T-cell (primary cell): ENCODE measurements around the gene TLK1. TPM values are rescaled to one million over a fixed set of nuclear protein-coding genes. Genes with fewer than 3 reads are reported as not detected.

Experiments
- ATAC-seq, 4 experiments: fragments of 200-7000 bp in 3 of 4; fragments of 150-1000 bp in 1 of 4; cut with Tn5 transposase; replicated peaks in 1 of 4; 1 replicate in 3 of 4; 2 replicates in 1 of 4; pipeline ENCODE4 v1.10.0; 2021; ENCODE audit warnings: moderate library complexity in 3 of 4, mild to moderate bottlenecking in 2 of 4, moderate number of reproducible peaks in 1 of 4
- CTCF ChIA-PET, 2 donors: fragments of 300-600 bp; sonication (Branson Sonifier 250); formaldehyde crosslinking; loops; one replicate each; lab custom pipeline; 2022; ENCODE audit warnings: antibody characterized with exemption in 2 of 2; lab: Charles Lee
- POLR2A ChIA-PET, 2 donors: fragments of 300-600 bp; sonication (Branson Sonifier 250); formaldehyde crosslinking; loops; one replicate each; lab custom pipeline; 2022; ENCODE audit warnings: antibody characterized with exemption in 2 of 2; lab: Charles Lee
- DNase-seq, 35 experiments: peaks; one replicate each; pipeline versions ENCODE4 v3.0.0 to v3.0.0-alpha.2; 2013 to 2023
- H3K27ac ChIP-seq: one replicate; pipeline ENCODE4 v1.5.1; 2013; ENCODE audit warnings: low read length
- H3K27me3 ChIP-seq, 2 experiments: replicated peaks in 1 of 2; 1 replicate in 1 of 2; 2 replicates in 1 of 2; pipeline versions ENCODE4 v1.6.1 to v1.7.0; 2013; ENCODE audit warnings: low read length in 1 of 2, mixed read lengths in 1 of 2; ENCODE audit not compliant: control insufficient read depth in 2 of 2, insufficient read depth in 2 of 2; ENCODE audit errors: extremely low read depth in 1 of 2
- H3K36me3 ChIP-seq, 2 donors: 1 replicate in 1 of 2; 2 replicates in 1 of 2; pipeline versions ENCODE4 v1.6.1 to v1.7.0; 2013; ENCODE audit warnings: low read length in 1 of 2; ENCODE audit not compliant: control insufficient read depth in 2 of 2, insufficient read depth in 1 of 2; ENCODE audit errors: extremely low read depth in 1 of 2
- H3K4me1 ChIP-seq, 2 experiments: 1 replicate in 1 of 2; 2 replicates in 1 of 2; pipeline versions ENCODE4 v1.6.1 to v1.7.0; 2013; ENCODE audit warnings: low read length in 2 of 2, mixed read lengths in 1 of 2; ENCODE audit not compliant: insufficient read depth in 2 of 2, control insufficient read depth in 1 of 2; ENCODE audit errors: extremely low read depth in 1 of 2
- H3K4me3 ChIP-seq, 2 donors: 1 replicate in 1 of 2; 2 replicates in 1 of 2; pipeline versions ENCODE4 v1.5.1 to v1.7.0; 2013; ENCODE audit warnings: mild to moderate bottlenecking in 2 of 2, low read length in 1 of 2, moderate library complexity in 1 of 2; ENCODE audit not compliant: control insufficient read depth in 1 of 2; ENCODE audit errors: extremely low read depth in 1 of 2
- H3K9me3 ChIP-seq: 2 replicates; pipeline ENCODE4 v1.7.0; 2013
- H3K27ac Mint-ChIP-seq, 2 donors: one replicate each; pipeline ENCODE4 v1.8.0; 2020 to 2021; ENCODE audit warnings: mild to moderate bottlenecking in 2 of 2, mixed read lengths in 2 of 2
- H3K27me3 Mint-ChIP-seq, 2 donors: one replicate each; pipeline ENCODE4 v1.8.0; 2021 to 2022; ENCODE audit warnings: mixed read lengths in 2 of 2
- H3K36me3 Mint-ChIP-seq: one replicate; pipeline ENCODE4 v1.8.0; 2021; ENCODE audit warnings: mixed read lengths
- H3K4me1 Mint-ChIP-seq, 3 donors: one replicate each; pipeline ENCODE4 v1.8.0; 2020 to 2022; ENCODE audit warnings: mixed read lengths in 3 of 3, mild to moderate bottlenecking in 1 of 3
- H3K4me3 Mint-ChIP-seq, 3 donors: one replicate each; pipeline ENCODE4 v1.8.0; 2020 to 2022; ENCODE audit warnings: mild to moderate bottlenecking in 3 of 3, mixed read lengths in 3 of 3, moderate library complexity in 3 of 3
- H3K9me3 Mint-ChIP-seq, 3 donors: one replicate each; pipeline ENCODE4 v1.8.0; 2020 to 2022; ENCODE audit warnings: mixed read lengths in 3 of 3
- WGBS: methylation state at CpG from one replicate; pipeline ENCODE4 v1.1.5; 2013; ENCODE audit warnings: missing lambda C conversion rate; ENCODE audit not compliant: insufficient coverage; 5-methylcytosine and 5-hydroxymethylcytosine counted together
- total RNA-seq, 35 experiments: library from RNA in 6 of 35; stranded (reverse) in 6 of 35; fragments of 120-200 nt in 1 of 35; gene quantifications; one replicate each; pipeline versions ENCODE4 v1.2.1 to v1.2.4 and lab custom pipeline; 2013 to 2026

TLK1 gene
- total RNA-seq, 5 donors from 2014 or later (not counting 1 experiment from before 2014, with no cell fraction given), result 112 to 129 (median 120) TPM

GRCh38 chr2:171201767-171202166 is 41.1 kb upstream of the TLK1 start:
- H3K36me3 ChIP-seq, result no peaks in the 10 kb centered on the region
- WGBS, result 100% methylated on average over 3 of the region's 4 CpGs
- no peak overlapping the region for H3K27ac ChIP-seq
- ChIA-PET POLR2A (interaction anchor here in 1 of 2 donors (0.7 kb wide), 1 partner anchor 58 kb away, joined by 3 read pairs; no protein-coding TSS in a partner anchor), CTCF (no interaction called here)
- no peaks in the 10 kb centered on the region for H3K4me1 ChIP-seq
- H3K4me1 Mint-ChIP-seq, result no peaks in the 10 kb centered on the region
- no peaks in the 10 kb centered on the region for H3K36me3 Mint-ChIP-seq
- H3K9me3 ChIP-seq, result no peaks in the 10 kb centered on the region
- no peak overlapping the region for H3K4me3 Mint-ChIP-seq
- H3K27me3 ChIP-seq, result peaks cover 0 to 3% of the 10 kb centered on the region in 2 experiments
- ATAC-seq (no peak), DNase-seq (no peak)
- no peak overlapping the region for H3K27ac Mint-ChIP-seq
- H3K27me3 Mint-ChIP-seq, result no peaks in the 10 kb centered on the region
- H3K4me3 ChIP-seq, result no peak overlapping the region
- H3K9me3 Mint-ChIP-seq, result no peaks in the 10 kb centered on the region

- no peaks in the 10 kb centered on the region for H3K4me1 Mint-ChIP-seq
- no peak overlapping the region for H3K27ac Mint-ChIP-seq
- Histone ChIP-seq H3K4me1 (no peaks in the 10 kb centered on the region), H3K27me3 (peaks cover 0 to 3% of the 10 kb centered on the region in 2 experiments), H3K27ac (no peak overlapping the region), H3K9me3 (no peaks in the 10 kb centered on the region), H3K36me3 (no peaks in the 10 kb centered on the region), H3K4me3 (no peak overlapping the region)
- H3K36me3 Mint-ChIP-seq, result no peaks in the 10 kb centered on the region
- ChIA-PET POLR2A (interaction anchor here in 1 of 2 donors (0.7 kb wide), 1 partner anchor 58 kb away, joined by 3 read pairs; no protein-coding TSS in a partner anchor), CTCF (no interaction called here)
- WGBS, result no CpG with 5 or more reads among the region's 1 CpG
- H3K27me3 Mint-ChIP-seq, result no peaks in the 10 kb centered on the region
- H3K9me3 Mint-ChIP-seq, result no peaks in the 10 kb centered on the region
- H3K4me3 Mint-ChIP-seq, result no peak overlapping the region
- DNase-seq, result no peak
- no peak for ATAC-seq
Observed at GRCh38 chr2:171201271-171201670, 40.6 kb upstream of the TLK1 start.

GRCh38 chr2:171200469-171200868 is 39.8 kb upstream of the TLK1 start:
- Mint-ChIP-seq H3K4me1 (peaks cover 0 to 1% (median 0%) of the 10 kb centered on the region in 3 donors), H3K27me3 (no peaks in the 10 kb centered on the region), H3K9me3 (no peaks in the 10 kb centered on the region), H3K36me3 (no peaks in the 10 kb centered on the region), H3K27ac (no peak overlapping the region), H3K4me3 (no peak overlapping the region)
- Histone ChIP-seq H3K4me1 (no peaks in the 10 kb centered on the region), H3K9me3 (no peaks in the 10 kb centered on the region), H3K27me3 (peaks cover 0 to 3% of the 10 kb centered on the region in 2 experiments), H3K27ac (no peak overlapping the region), H3K36me3 (no peaks in the 10 kb centered on the region), H3K4me3 (no peak overlapping the region)
- POLR2A ChIA-PET, result no interaction called here
- CTCF ChIA-PET, result no interaction called here
- ATAC-seq (no peak), DNase-seq (no peak)
- 100% methylated on average over 1 of the region's 1 CpG for WGBS

- POLR2A ChIA-PET, result no interaction called here
- peaks cover 0 to 2% (median 0%) of the 10 kb centered on the region in 3 donors for H3K9me3 Mint-ChIP-seq
- WGBS, result 93% methylated on average over 2 of the region's 4 CpGs
Observed at GRCh38 chr2:171191021-171191420, 30.3 kb upstream of the TLK1 start.

GRCh38 chr2:171187819-171188218 is 27.1 kb upstream of the TLK1 start:
- Mint-ChIP-seq H3K36me3 (no peaks in the 10 kb centered on the region), H3K27ac (no peak overlapping the region), H3K4me3 (no peak overlapping the region), H3K9me3 (peaks cover 0 to 2% (median 0%) of the 10 kb centered on the region in 3 donors), H3K27me3 (peaks cover 0 to 6% of the 10 kb centered on the region in 2 donors), H3K4me1 (no peaks in the 10 kb centered on the region)
- DNase-seq (no peak), ATAC-seq (no peak)
- no peaks in the 10 kb centered on the region for H3K4me1 ChIP-seq
- ChIA-PET CTCF (interaction anchor here in 1 of 2 donors (0.6 kb wide), 1 partner anchor 128 kb away, joined by 3 read pairs; no protein-coding TSS in a partner anchor), POLR2A (no interaction called here)
- no peak overlapping the region for H3K27ac ChIP-seq
- no peaks in the 10 kb centered on the region for H3K27me3 ChIP-seq
- H3K36me3 ChIP-seq, result no peaks in the 10 kb centered on the region
- H3K9me3 ChIP-seq, result no peaks in the 10 kb centered on the region
- H3K4me3 ChIP-seq, result no peak overlapping the region

More at GRCh38 chr2:171191021-171191420, 30.3 kb upstream of the TLK1 start:
- Mint-ChIP-seq H3K27ac (no peak overlapping the region), H3K4me3 (no peak overlapping the region), H3K36me3 (no peaks in the 10 kb centered on the region), H3K27me3 (no peaks in the 10 kb centered on the region), H3K4me1 (peaks cover 0 to 1% (median 0%) of the 10 kb centered on the region in 3 donors)
- Histone ChIP-seq H3K4me3 (no peak overlapping the region), H3K27ac (no peak overlapping the region), H3K36me3 (no peaks in the 10 kb centered on the region), H3K27me3 (no peaks in the 10 kb centered on the region), H3K9me3 (no peaks in the 10 kb centered on the region), H3K4me1 (no peaks in the 10 kb centered on the region)
- no peak for ATAC-seq
- DNase-seq, result no peak
- CTCF ChIA-PET, result no interaction called here

GRCh38 chr2:171187177-171187576 is 26.5 kb upstream of the TLK1 start:
- ChIA-PET CTCF (no interaction called here), POLR2A (no interaction called here)
- no peaks in the 10 kb centered on the region for H3K4me1 ChIP-seq
- H3K27ac Mint-ChIP-seq, result no peak overlapping the region
- DNase-seq (no peak), ATAC-seq (no peak)
- no peaks in the 10 kb centered on the region for H3K4me1 Mint-ChIP-seq
- H3K27ac ChIP-seq, result no peak overlapping the region
- WGBS, result 95% methylated on average over 2 of the region's 2 CpGs
- H3K27me3 ChIP-seq, result no peaks in the 10 kb centered on the region
- H3K9me3 ChIP-seq, result no peaks in the 10 kb centered on the region
- no peaks in the 10 kb centered on the region for H3K36me3 Mint-ChIP-seq
- H3K4me3 ChIP-seq, result no peak overlapping the region
- no peaks in the 10 kb centered on the region for H3K36me3 ChIP-seq
- peaks cover 0 to 6% of the 10 kb centered on the region in 2 donors for H3K27me3 Mint-ChIP-seq
- H3K4me3 Mint-ChIP-seq, result no peak overlapping the region
- peaks cover 0 to 2% (median 0%) of the 10 kb centered on the region in 3 donors for H3K9me3 Mint-ChIP-seq
